Keratinocyte (primary cell): ENCODE data around the gene GRM7.

Experiments used
- CTCF ChIP-seq, 3 experiments: IDR thresholded peaks in 1 of 3; conservative IDR thresholded peaks in 1 of 3; optimal IDR thresholded peaks in 1 of 3; 2 replicates in 2 of 3; 3 replicates in 1 of 3; pipeline versions ENCODE3 to v1.5.1; 2011; ENCODE audit warnings: low read length in 3 of 3, mild to moderate bottlenecking in 3 of 3, moderate library complexity in 2 of 3, control low read depth in 1 of 3, inconsistent platforms in 1 of 3; ENCODE audit not compliant: insufficient read depth in 2 of 3; ENCODE audit errors: extremely low read depth in 1 of 3
- EZH2 ChIP-seq: IDR thresholded peaks from one replicate; pipeline ENCODE4 v1.6.1; 2012; ENCODE audit warnings: inconsistent platforms, mild to moderate bottlenecking, low read length, moderate library complexity

- no peak for TF ChIP-seq CTCF (optimal IDR thresholded peaks at IDR 0.05 in 1 of 3, IDR thresholded peaks at IDR 0.05 in 1 of 3, conservative IDR thresholded peaks at IDR 0.05 in 1 of 3; ENCODE audit: extremely low read depth in 1 of 3, insufficient read depth in 2 of 3, low read length in 3 of 3)
- TF ChIP-seq EZH2, result no peak
Observed at GRCh38 chr3:6935970-6936369, 75.1 kb downstream of the GRM7 start.
